Measurements from ENCODE around the gene COQ9.
"Not testable (repeated sequence)": the region's sequence is repeated elsewhere in the genome, so short reads cannot be mapped to it uniquely, and the experiment has no call there.

The COQ9 gene

DNA sequence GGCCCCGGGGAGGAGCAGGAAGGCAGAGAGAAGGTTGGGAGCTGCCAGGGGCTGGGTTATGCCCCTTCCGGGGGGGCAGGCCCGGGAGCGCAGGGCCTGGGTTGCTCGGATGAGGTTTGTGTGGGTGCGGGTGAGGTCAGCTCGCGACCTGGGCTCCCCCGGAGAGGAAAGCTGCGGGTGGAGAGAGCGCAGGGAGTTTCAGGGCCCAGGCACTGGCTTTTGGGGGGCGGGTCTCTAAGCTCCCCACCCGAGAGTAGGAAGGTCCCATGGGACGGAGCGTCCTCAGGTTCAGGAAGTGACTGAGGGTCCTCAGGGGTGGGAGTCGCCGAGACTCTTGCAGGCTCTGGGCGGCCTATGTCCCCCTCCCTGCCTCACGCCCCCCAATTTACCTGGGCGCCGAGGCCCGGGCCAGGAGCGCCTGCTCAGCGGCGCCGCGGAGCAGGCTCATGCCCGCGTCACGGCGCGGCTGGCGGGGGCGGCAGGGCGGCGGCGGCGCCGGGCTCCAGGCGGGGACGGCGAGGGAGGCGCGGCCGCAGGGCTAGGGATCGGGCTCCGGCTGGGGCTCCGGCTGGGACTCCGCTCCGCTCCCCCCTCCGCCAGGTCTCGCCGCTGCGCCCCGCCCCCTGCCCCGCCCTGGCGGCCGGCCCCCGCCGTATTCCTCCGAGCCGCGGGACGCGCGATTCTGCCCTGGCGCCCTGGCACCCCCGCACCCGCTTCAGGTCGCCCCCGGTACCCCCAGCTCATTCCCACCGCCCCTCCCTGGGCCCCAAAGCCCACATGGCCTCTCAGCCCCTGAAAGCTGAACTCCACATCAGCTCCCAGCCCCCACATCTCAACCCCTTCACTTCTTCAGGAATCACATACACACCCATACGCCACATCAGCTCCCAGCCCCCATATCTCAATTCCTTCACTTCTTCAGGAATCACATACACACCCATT lies 38.9 kb downstream of the COQ9 start, which contains the start of gene DOK4:
DOK4 (minus strand) TSS at position 578 of the 942 bp plus-strand sequence. CDS start 6,986 bp downstream, outside the sequence.
- DNase-seq (ENCODE audit: low spot score): peak; percentile 68

DNA sequence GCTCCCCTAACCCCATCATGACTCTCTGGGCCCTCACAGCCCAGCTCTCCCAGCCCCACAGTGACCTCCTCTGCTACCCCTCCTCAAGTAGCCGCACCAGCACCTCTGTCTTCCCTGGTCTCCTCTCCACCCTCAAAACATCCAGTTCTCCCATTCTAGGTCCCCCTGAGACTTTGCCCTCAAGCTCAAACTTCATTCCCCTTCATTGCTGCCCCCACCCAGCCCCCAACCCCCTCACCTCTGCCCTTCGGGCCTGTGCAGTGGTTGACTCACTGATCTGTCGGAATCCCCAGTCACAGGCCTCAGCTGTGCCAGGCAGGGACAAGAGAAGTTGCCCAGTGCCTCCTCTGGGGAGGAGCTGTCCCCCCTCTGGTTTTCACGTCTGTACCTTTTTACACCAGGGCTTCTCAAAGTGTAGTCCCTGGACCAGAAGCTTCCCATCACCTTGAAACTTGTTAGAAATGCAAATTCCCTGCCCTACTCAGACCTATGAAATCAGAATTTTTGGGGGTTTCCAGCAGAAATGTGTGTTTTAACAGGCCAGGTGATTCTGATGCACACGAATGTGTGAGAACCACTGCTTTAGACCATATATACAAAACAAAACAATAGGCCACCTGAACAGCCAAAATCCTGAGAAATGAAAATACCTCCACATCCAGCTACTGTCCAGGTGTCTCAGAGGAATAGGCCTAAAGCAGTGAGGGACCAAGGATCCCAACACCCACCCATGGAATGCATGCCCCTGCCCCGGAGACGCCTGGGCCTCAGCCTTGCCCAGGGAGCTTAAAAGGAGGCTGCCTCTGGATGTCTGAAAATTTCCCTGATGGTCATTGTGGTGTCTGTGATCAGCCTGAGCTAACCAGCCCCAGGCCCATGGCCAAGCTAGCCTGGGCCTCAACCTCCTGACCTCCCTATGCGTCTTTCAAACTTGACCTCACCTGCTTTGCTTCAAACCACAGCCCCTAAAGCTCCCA lies 39.9 kb downstream of the COQ9 start:
- no peak for DNase-seq (ENCODE audit: low spot score)

DNA sequence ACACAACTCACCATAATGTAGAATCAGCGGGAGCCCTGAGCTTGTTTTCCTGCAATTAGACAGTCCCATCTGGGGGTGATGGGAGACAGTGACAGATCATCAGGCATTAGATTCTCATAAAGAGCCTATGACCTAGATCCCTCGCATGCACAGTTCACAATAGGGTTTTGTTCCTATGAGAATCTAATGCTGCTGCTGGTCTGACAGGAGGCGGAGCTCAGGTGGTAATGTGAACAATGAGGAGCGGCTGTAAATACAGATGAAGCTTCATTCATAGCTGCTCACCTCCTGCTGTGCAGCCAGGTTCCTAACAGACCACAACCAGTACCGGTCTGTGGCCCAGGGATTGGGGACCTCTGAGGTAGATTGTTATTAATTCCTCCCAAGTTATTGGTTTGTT lies 42.0 kb downstream of the COQ9 start:
- no peak for DNase-seq (ENCODE audit: low spot score)

DNA sequence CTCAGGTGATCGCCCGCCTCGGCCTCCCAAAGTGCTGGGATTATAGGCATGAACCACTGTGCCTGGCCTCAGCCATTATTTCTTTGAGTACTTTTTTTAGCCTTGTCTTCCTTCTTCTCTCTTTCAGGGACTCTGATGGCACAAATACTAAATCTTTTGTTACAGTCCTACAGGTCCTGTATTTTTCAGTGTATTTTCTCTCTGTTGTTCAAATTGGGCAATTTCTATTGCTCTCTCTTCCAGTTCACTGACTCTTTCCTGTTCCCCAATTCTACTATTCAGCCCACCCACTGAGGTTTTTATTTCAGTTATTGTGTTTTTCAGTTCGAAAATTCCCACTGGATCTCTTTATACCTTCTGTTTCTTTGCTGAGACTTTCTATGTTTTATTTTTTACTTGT lies 46.5 kb downstream of the COQ9 start:
- DNase-seq (ENCODE audit: low spot score): no peak

DNA sequence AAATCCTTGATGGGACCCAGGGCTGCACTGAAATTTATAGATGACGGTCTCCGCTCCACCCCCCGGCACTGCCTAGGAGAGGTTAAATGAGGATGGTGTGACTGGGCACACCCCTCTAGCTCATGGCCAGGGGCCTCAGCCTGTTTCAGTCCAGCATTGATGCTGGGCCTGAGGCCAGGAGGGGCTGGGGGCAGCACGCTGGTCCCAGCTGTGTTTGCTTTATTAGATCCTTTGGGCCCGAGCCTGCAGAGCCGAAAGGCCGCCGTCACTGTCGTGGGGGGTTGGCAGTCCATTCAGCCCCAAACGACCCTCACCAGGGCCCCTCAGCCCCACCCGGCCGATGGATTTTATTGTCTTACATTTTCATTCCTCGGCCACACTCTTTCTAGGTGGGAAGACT lies 49.8 kb downstream of the COQ9 start:
- DNase-seq (ENCODE audit: low spot score): no peak

DNA sequence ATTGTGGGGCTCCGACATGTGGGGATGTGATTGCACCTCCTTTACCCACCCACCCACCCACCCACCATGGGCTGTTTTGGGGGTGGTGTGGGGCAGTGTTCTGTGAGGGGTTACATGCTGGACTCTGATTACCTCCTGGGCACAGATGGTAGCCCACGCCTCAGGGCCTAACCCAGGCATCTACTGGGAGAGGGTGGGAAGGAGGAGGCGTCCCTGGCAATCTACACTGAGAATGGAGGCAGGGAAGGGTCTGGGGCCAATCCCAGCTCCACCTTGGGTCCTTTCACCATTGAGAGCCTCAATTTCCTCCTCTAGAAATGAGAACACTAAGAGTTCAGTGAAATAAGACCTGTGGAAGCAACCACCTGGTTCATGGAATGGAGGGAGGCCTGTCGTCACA lies 50.8 kb downstream of the COQ9 start:
- DNase-seq (ENCODE audit: low spot score): no peak

DNA sequence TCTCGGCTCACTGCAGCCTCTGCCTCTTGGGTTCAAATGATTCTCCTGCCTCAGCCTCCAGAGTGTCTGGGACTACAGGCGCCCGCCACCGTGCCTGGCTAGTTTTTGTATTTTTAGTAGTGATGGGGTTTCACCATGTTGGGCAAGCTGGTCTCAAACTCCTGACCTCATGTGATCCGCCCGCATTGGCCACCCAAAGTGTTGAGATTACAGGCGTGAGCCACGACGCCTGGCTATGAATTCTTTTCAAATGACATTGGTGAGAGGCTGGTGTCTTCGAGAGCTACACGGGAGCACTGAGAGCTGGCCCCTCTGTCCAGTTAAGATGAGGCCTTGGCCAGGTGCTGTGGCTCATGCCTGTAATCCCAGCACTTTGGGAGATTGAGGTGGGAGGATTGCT lies 52.7 kb downstream of the COQ9 start:
- DNase-seq (ENCODE audit: low spot score): not testable (repeated sequence)

DNA sequence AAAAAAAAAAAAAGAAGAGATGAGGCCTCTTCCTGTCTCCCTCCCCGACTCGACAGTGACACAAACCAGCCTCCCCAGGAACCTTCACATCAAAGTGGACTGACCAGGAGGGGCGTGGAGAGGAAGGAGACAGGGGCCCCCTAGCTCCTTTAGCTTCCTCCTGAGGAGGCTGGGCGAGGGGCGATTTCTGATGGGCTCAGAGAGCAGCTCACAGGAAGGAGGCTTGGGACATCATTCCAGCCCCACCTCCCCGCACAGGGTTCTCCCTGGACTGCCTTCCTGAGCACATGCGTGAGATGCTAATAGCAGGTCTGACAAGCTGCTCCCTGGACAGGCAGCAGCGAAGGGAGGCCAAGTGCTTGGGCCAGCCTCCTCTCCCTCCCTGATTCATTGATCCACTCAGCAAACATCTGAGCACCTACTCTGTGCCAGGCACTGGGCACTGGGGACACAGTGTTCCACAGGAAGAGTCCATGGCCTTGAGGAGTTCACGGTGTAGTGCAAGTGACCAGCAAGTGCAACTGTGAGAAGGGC lies 53.4 kb downstream of the COQ9 start:
- DNase-seq (ENCODE audit: low spot score): no peak

DNA sequence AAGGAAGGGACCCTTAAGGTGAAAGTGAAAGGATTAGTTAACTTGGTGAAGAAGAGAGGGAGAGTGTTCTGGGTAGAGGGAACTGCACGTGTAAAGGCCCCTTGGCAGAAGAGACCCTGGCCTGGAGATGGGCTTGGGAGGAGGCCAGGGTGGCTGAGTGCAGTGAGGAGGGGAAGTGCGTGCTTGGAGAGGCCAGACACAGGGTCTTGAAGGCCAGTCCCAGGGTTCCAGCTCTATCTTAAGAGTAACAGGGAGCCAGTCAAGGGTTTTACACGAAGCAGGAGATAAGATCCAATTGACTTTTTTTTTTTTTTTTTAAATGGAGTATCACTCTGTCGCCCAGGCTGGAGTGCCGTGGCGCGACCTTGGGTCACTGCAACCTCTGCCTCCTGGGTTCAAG lies 54.2 kb downstream of the COQ9 start:
- DNase-seq (ENCODE audit: low spot score): no peak

DNA sequence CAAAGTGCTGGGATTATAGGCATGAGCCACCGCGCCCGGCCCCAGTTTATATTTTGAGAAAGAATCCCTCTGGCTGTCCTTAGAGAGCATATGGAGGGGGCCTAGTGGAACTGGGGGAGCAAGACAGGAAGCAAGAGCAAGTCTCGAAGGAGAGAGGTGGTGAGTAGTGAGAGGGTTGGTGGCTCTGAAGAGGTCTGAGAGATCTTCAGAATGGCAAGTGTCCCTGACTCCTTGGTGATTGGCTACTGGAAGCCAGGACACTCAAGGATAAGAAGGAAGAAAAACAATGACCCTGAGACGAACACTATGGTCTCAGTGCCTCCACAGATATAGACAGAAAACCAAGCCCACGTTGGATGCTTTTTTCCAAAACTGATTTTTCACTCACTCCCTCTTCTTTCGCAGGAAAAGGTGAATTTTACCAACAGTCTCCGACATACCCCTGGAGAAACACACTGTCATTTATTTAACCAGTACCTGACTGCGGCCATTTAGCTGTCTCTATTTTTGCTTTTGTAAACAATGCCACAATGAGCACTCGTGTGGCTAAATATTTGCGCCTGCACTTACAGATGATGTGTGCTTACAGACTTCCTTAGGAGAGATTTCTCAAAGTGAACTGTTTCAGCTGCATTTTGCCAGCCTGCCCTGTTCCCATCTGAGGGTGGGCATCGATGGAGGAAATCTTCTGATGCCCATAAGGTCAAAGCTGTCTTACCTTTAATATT lies 54.9 kb downstream of the COQ9 start:
- DNase-seq (ENCODE audit: low spot score): no peak

DNA sequence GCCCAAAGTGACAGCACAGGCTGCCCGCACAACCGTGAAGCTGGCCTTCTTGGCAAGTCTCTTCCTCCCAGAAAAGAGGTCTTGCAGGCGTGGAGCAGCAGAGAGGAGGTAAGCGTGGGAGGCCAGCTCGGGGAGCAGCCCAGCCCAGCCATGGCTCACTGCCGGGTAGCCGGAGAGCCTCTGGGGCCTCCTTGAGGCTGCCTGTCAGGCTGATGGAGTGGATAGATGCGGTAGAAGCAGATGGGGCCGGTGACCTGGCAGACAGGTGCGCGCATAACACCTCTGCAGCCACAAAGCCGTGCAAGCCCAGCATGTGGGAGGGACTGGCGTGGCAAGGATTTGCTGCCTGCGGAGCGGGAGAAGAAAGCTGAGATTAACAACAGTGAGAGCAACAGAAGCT lies 56.1 kb downstream of the COQ9 start:
- peak; percentile 30 for DNase-seq (ENCODE audit: low spot score)

DNA sequence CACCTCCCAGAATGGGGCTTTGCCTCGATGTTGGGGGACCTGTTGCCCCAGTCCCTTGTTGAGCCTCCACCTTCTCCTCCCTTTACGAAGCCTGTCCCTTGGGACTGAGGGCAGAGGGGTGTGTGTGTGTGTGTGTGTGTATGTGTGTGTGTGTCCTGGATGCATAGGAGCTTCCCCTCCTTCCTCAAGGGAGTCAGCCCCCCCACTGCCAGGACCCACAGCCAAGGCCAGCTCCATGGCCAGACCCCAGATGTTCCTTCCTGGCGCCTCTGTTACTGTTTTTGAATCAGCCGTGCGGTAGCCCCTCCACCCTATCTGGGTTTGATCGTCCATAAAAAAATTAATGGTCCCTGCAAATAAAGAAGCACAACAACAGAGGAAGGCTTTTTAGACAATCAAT lies 56.7 kb downstream of the COQ9 start:
- no peak for DNase-seq (ENCODE audit: low spot score)

DNA sequence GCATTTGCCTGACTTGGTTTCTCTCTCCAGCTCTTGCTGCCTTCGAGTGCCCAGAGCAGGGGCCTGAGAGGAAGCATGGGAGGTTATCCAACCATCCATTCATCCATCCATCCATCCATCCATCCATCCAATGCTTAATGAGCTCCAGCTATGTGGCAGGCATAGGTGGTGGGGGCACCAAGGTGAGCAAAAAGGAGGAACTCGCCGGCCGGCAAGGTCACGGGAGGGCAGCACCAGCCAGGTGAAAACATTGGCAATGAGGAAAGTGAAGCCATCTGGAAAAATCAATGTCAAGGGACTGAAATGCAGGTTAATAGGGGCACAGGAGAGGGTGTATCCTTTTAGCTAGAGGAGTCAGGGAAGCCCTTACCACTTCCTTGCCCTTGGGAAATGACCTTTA lies 57.2 kb downstream of the COQ9 start:
- DNase-seq (ENCODE audit: low spot score): no peak

DNA sequence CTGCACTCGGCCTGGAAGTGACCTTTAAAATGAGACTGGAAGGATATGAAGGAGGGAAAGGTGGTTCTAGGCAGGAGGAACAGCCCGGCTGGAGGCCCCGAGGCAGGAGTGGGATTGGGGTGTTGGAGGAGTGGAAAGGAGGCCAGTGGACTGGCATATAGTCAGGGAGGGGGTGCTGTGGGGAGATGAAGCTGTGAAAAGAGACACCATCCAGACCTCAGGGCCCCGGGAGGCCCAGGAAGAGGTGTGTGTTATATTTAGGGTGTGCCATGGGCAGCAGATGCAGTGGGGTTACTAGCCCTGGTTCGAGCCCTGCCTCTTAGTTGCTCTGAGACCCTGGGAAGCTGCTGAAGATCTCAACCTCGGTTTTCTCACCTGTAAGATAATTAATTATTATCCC lies 57.9 kb downstream of the COQ9 start:
- no peak for DNase-seq (ENCODE audit: low spot score)

DNA sequence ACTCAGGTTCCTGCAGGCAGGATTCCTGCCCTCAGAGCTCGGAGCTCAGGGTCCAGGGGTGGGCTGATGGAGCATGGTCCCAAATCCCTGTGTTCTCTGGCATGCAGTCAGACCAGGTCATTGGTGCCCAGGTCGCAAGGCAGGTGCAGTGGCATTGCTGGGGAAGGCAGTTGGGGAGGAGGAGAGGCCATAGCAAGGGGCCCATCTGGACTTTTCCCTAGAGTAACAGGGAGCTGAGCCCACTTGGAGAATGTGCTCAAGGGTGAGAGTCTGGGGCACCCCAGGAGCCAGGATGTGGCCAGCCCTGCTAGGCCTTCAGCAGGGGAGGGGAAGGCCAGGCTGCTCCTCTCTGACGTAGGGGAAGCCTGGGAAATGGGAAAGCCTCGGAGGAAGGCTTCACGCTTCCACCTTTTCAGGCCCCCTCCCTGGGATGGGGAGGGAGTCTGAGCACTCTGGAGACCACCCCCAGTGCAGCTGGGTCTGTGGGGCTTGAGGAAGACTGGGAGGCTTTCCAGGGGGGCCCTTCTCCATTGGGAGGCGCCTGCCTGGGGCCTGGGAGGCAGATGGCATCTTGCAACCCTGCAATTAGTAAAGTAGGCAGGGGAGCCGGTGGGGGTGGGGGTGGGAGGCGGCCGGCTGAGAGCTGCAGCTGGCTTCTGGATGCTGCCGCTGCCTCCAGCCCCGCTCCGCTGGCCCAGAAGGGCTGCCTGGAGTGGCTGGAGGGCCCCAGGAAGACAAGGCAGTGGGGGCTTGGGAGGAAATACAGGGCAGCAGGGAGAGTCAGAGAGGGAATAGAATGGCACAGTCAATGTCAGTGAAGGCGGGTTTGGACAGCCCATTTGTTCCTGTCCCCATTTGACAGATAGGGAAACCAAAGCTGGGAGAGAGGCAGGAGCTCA lies 60.1 kb downstream of the COQ9 start:
- no peak for DNase-seq (ENCODE audit: low spot score)

DNA sequence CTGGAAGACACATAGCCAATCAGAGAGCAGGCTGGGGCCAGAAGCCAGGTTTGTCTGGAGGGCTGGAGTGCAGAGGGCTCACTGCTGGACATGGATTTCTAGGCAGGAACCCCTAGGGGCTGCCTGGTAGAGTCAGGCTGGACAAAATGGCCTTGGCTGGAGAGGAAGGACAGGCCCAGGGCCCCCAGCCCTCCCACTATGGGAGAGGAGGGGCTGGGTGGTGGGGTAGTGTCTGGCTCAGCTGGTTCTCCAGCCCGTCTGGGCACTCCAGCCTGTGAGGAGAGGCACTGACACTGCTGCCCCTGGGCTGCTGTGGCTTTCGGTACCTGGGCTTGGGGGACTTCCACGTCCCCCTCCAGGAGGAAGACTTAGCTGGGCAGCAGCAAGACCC lies 60.8 kb downstream of the COQ9 start:
- no peak for DNase-seq (ENCODE audit: low spot score)

DNA sequence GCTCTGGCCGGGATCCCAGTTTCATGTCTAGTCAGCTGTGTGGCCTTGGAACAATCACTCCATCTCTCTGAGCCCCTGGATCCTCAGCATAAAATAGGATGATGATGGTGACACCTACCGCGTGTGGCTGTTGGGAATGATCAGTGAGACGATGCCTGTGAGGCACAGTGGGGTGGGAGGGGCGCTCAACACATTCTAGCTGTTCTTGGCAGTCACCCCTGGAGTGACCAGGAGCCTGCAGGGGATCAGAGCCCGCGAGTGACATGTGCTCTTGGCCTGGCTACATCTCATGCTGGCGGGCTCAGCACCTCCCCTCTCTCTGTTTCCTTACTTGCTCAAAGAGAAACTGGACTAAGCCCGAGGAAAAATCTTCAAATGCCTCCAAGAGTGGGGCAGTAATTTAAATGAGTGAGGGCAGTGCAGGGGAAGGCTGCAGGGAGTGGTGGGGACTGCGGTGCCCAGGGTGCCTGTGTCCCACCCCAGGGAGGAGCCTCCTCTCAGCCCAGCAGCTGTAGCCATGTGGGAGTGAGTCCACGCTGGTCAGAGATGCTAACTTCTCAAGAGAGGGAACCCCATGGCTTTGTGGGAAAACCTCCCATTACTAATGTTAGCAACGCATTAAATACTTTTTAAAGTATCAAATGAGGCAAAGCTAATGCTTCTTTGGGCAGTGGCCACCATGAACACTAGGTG lies 62.1 kb downstream of the COQ9 start:
- DNase-seq (ENCODE audit: low spot score): no peak

DNA sequence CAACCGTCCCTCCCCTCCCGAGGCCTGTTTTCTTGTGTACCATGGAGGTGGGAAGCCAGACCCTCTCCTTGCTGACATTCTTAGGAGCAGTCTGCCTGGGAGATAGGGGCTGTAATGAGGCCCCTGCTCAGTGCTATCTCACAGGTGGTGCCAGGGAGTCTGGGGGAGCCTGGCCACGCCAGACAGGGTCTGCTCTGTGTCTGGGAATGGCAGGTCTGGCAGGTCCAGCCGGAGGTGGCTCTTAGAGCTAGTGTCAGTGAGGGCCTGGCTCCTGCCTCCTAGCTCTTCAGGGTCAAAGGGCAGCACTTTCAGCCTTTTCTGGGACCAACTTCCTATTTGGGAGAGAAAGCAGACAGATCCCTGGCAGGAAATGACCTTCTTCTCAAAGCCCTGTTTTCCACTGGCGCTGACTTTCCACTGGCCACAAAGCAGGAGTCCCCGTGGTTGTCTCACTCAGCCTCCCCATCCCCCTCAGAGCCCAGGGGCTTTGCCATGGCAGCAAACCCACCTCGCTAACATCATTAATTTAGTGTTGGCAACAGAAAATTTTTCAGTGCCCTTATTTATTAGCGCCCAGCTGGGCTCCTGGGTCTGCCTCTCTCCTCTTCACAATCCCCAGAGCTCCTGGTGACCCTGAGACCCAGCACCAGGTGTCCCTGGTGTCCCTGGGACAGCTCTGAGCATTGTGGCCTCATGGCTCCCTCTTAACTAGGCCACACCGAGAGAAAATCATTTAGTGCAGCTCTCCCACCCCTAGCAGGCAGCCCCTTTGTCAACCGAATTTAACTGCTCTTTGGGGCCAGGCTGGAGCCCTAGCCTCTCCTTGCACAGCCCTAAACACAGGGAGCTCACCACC lies 63.0 kb downstream of the COQ9 start:
- DNase-seq (ENCODE audit: low spot score): no peak

Measured in cerebellar cortex (tissue), 1 donor.